ENCODE measurements around the gene BCL7C. TPM values are rescaled to one million over a fixed set of nuclear protein-coding genes. Genes with fewer than 3 reads are reported as not detected.
A peak's percentile ranks its signal among the peaks of the same experiment; 100 is the strongest.

BCL7C gene
- polyA plus RNA-seq, 2 of the 4 experiments (the other 2 are of a cell fraction) = 10.8 to 12.9 TPM

- no peak for DNase-seq (ENCODE audit: low read depth in 1 of 2, low spot score in 1 of 2)
- ATAC-seq = no peak
- H3K4me2 ChIP-seq = peak overlapping the region; percentile 82
- POLR2A ChIA-PET = no interaction called here
- FAIRE-seq = no peak
- peaks cover 9% of the 10 kb centered on the region; the same call in 1 of the 3 replicates for H3K4me1 ChIP-seq
- no peaks in the 10 kb centered on the region for H3K9me3 ChIP-seq
- CTCF ChIA-PET = no interaction called here
- TF ChIP-seq RAD21 (conservative IDR thresholded peaks at IDR 0.05 in 1 of 2, IDR thresholded peaks at IDR 0.05 in 1 of 2) = no peak
- no peak for TF ChIP-seq CEBPB (IDR thresholded peaks at IDR 0.05)
- TF ChIP-seq SMC3 (IDR thresholded peaks at IDR 0.05) = no peak
- TF ChIP-seq TP53 (CRISPR knock-in tag; IDR thresholded peaks at IDR 0.05) = no peak
- no peak for TF ChIP-seq CBX2 (IDR thresholded peaks at IDR 0.05; ENCODE audit: borderline replicate concordance, low read depth)
- no peak for TF ChIP-seq RCOR1 (IDR thresholded peaks at IDR 0.05; ENCODE audit: low read depth, low read length)
- TF ChIP-seq ZSCAN20 (CRISPR knock-in tag; IDR thresholded peaks at IDR 0.05) = no peak
- no peak for TF ChIP-seq EHMT2 (IDR thresholded peaks at IDR 0.05; ENCODE audit: low read depth)
- TF ChIP-seq EP300 (IDR thresholded peaks at IDR 0.05) = no peak
- no peak for TF ChIP-seq RFX5 (IDR thresholded peaks at IDR 0.05)
- TF ChIP-seq HEYL (CRISPR knock-in tag; IDR thresholded peaks at IDR 0.05) = no peak
- no peak for TF ChIP-seq USF2 (IDR thresholded peaks at IDR 0.05)
- TF ChIP-seq JUNB (IDR thresholded peaks at IDR 0.05) = no peak
- no peak for TF ChIP-seq KDM5A (IDR thresholded peaks at IDR 0.05)
- TF ChIP-seq ZNF302 (CRISPR knock-in tag; IDR thresholded peaks at IDR 0.05) = no peak
- no peak for TF ChIP-seq ZFP36 (IDR thresholded peaks at IDR 0.05; ENCODE audit: borderline replicate concordance, partially characterized antibody)
- no peak for TF ChIP-seq REST (IDR thresholded peaks at IDR 0.05)
- H3K27ac ChIP-seq = peak overlapping the region in 1 of 2 experiments; percentile 99; a peak in 3 of 6 replicates
- peak overlapping the region; percentile 87 for H3K4me3 ChIP-seq
- WGBS (ENCODE audit: missing lambda C conversion rate) = 58% methylated on average over 6 of the region's 6 CpGs
Observed at GRCh38 chr16:30921459-30921747, 27.5 kb upstream of the BCL7C start.

- 94% methylated on average over 2 of the region's 2 CpGs for WGBS (ENCODE audit: missing lambda C conversion rate)
- CTCF ChIA-PET = interaction anchor here (1.2 to 1.8 kb wide), 2 partner anchors 19 to 114 kb away, joined by 3 to 13 read pairs; no protein-coding TSS in a partner anchor
Observed at GRCh38 chr16:30920891-30921290, 27.0 kb upstream of the BCL7C start.

More at GRCh38 chr16:30920891-30921290, 27.0 kb upstream of the BCL7C start:
- DNase-seq (ENCODE audit: low read depth in 1 of 2, low spot score in 1 of 2) (no peak), FAIRE-seq (no peak), ATAC-seq (no peak)
- H3K4me2 ChIP-seq = no peak overlapping the region
- no peak overlapping the region for H3K4me3 ChIP-seq
- no peaks in the 10 kb centered on the region for H3K9me3 ChIP-seq
- POLR2A ChIA-PET = no interaction called here
- H3K4me1 ChIP-seq = peaks cover 9% of the 10 kb centered on the region; the same call in 1 of the 3 replicates
- no peak for TF ChIP-seq EHF (CRISPR knock-in tag; IDR thresholded peaks at IDR 0.05)
- TF ChIP-seq CEBPB (IDR thresholded peaks at IDR 0.05) = no peak
- no peak for TF ChIP-seq ZSCAN20 (CRISPR knock-in tag; IDR thresholded peaks at IDR 0.05)
- no peak for TF ChIP-seq SMC3 (IDR thresholded peaks at IDR 0.05)
- no peak for TF ChIP-seq REST (IDR thresholded peaks at IDR 0.05)
- TF ChIP-seq RNF2 (IDR thresholded peaks at IDR 0.05; ENCODE audit: borderline replicate concordance, low read depth) = no peak
- no peak for TF ChIP-seq NPAS2 (CRISPR knock-in tag; IDR thresholded peaks at IDR 0.05; ENCODE audit: borderline replicate concordance)
- no peak for TF ChIP-seq GATA3 (IDR thresholded peaks at IDR 0.05; ENCODE audit: borderline replicate concordance)
- no peak for TF ChIP-seq HDAC2 (IDR thresholded peaks at IDR 0.05)
- no peak for TF ChIP-seq BHLHE40 (IDR thresholded peaks at IDR 0.05; ENCODE audit: low read depth, low read length)
- no peak for TF ChIP-seq ZFP36 (IDR thresholded peaks at IDR 0.05; ENCODE audit: borderline replicate concordance, partially characterized antibody)
- TF ChIP-seq JUN (IDR thresholded peaks at IDR 0.05) = no peak
- H3K27ac ChIP-seq = no peak overlapping the region

All from A549 (cell line).